Uterus (tissue), 4 donors: Measurements from ENCODE around the gene IGF1R. TPM values are rescaled to one million over a fixed set of nuclear protein-coding genes. Genes with fewer than 3 reads are reported as not detected.

Experiments
- DNase-seq, 2 donors: peaks; one replicate each; pipeline ENCODE4 v3.0.0-alpha.2; 2019 to 2020
- H3K27ac ChIP-seq, 2 donors: fragments of 200-600 bp; sonication (generic); 1 replicate in 1 of 2; 2 replicates in 1 of 2; pipeline ENCODE4 v1.5.1; 2016 to 2018
- H3K27me3 ChIP-seq, 2 donors: fragments of 200-600 bp; sonication (generic); one replicate each; pipeline ENCODE4 v1.5.1; 2018 to 2019; ENCODE audit warnings: control low read depth in 1 of 2
- H3K36me3 ChIP-seq, 2 donors: fragments of 200-600 bp; sonication (generic); one replicate each; pipeline ENCODE4 v1.5.1; 2019; ENCODE audit warnings: control low read depth in 1 of 2
- H3K4me1 ChIP-seq, 2 donors: fragments of 200-600 bp; sonication (generic); one replicate each; pipeline ENCODE4 v1.5.1; 2018 to 2019; ENCODE audit warnings: control low read depth in 1 of 2
- H3K4me3 ChIP-seq, 2 donors: fragments of 200-600 bp; sonication (generic); 1 replicate in 1 of 2; 2 replicates in 1 of 2; pipeline ENCODE4 v1.5.1; 2018 to 2019; ENCODE audit warnings: mild to moderate bottlenecking in 1 of 2
- H3K9me3 ChIP-seq, 2 donors: fragments of 200-600 bp; sonication (generic); one replicate each; pipeline ENCODE4 v1.5.1; 2019; ENCODE audit warnings: control low read depth in 1 of 2
- CTCF ChIP-seq, 4 experiments: fragments of 200-600 bp in 2 of 4; fragments of 450-650 bp in 2 of 4; sonication (generic) in 2 of 4; IDR thresholded peaks; one replicate each; pipeline ENCODE4 v1.5.1; 2016 to 2019; ENCODE audit warnings: antibody characterized with exemption in 4 of 4, mild to moderate bottlenecking in 2 of 4, moderate library complexity in 1 of 4
- POLR2A ChIP-seq, 2 donors: fragments of 450-650 bp; IDR thresholded peaks; one replicate each; pipeline ENCODE4 v1.6.1; 2016; ENCODE audit warnings: antibody characterized with exemption in 2 of 2, mild to moderate bottlenecking in 1 of 2, moderate library complexity in 1 of 2
- intact Hi-C: fragments of 100-400 bp; cut with DNase I; formaldehyde crosslinking; loops from one replicate; pipeline ENCODE4 v1.15.1; 2023; ENCODE audit warnings: low total_unique reads
- total RNA-seq, 4 donors: library from RNA; depleted of rRNA in 3 of 4; stranded (reverse); fragments of >200 nt in 3 of 4; gene quantifications; one replicate each; pipeline versions ENCODE4 v1.1.0 to v1.2.4, GENCODE V29; 2014 to 2023
- donor health status: DM: yes; HTN: yes; CAD: no.

Gene IGF1R
- total RNA-seq, 4 donors from 2014 or later: 30.0 to 95.2 (median 57.5) TPM

GRCh38 chr15:98770984-98771383 is 122.6 kb downstream of the IGF1R start:
- no peak for TF ChIP-seq CTCF (IDR thresholded peaks at IDR 0.05)
- no peak for TF ChIP-seq POLR2A (IDR thresholded peaks at IDR 0.05)
- peaks cover 0 to 8% of the 10 kb centered on the region in 2 donors for H3K4me1 ChIP-seq
- no peak overlapping the region for H3K4me3 ChIP-seq
- no peaks in the 10 kb centered on the region for H3K27me3 ChIP-seq
- intact Hi-C loops: no loop called here
- no peak for DNase-seq
- H3K27ac ChIP-seq: no peak overlapping the region
- H3K36me3 ChIP-seq: no peaks in the 10 kb centered on the region
- H3K9me3 ChIP-seq: no peaks in the 10 kb centered on the region

GRCh38 chr15:98771541-98771940 is 123.2 kb downstream of the IGF1R start:
- H3K4me1 ChIP-seq: peaks cover 0 to 8% of the 10 kb centered on the region in 2 donors
- intact Hi-C loops: no loop called here

GRCh38 chr15:98772895-98773294 is 124.6 kb downstream of the IGF1R start:
- DNase-seq: no peak
- Histone ChIP-seq H3K4me3 (no peak overlapping the region), H3K9me3 (no peaks in the 10 kb centered on the region), H3K36me3 (no peaks in the 10 kb centered on the region), H3K27ac (no peak overlapping the region), H3K4me1 (peaks cover 0 to 8% of the 10 kb centered on the region in 2 donors), H3K27me3 (no peaks in the 10 kb centered on the region)
- TF ChIP-seq POLR2A (IDR thresholded peaks at IDR 0.05): no peak
- TF ChIP-seq CTCF (IDR thresholded peaks at IDR 0.05): no peak
- intact Hi-C loops: no loop called here

More at GRCh38 chr15:98771541-98771940, 123.2 kb downstream of the IGF1R start:
- Histone ChIP-seq H3K4me3 (no peak overlapping the region), H3K9me3 (no peaks in the 10 kb centered on the region), H3K36me3 (no peaks in the 10 kb centered on the region), H3K27me3 (no peaks in the 10 kb centered on the region), H3K27ac (no peak overlapping the region)
- DNase-seq: no peak
- TF ChIP-seq POLR2A (IDR thresholded peaks at IDR 0.05) (no peak), CTCF (IDR thresholded peaks at IDR 0.05) (no peak)

- intact Hi-C loops: no loop called here
These were observed 125.3 kb downstream of the IGF1R start for GRCh38 chr15:98773616-98774015.

More at GRCh38 chr15:98773616-98774015, 125.3 kb downstream of the IGF1R start:
- Histone ChIP-seq H3K4me3 (no peak overlapping the region), H3K36me3 (no peaks in the 10 kb centered on the region), H3K27ac (no peak overlapping the region), H3K27me3 (no peaks in the 10 kb centered on the region), H3K9me3 (no peaks in the 10 kb centered on the region), H3K4me1 (peaks cover 0 to 8% of the 10 kb centered on the region in 2 donors)
- TF ChIP-seq POLR2A (IDR thresholded peaks at IDR 0.05) (no peak), CTCF (IDR thresholded peaks at IDR 0.05) (no peak)
- no peak for DNase-seq
